GM18526 (cell line): ENCODE results near the gene PDE1C.

Source experiments
- POLR2A ChIP-seq: IDR thresholded peaks from 3 replicates; pipeline ENCODE4 v1.6.1; 2011; ENCODE audit not compliant: insufficient read length; ENCODE audit errors: extremely low read depth

Gene PDE1C

DNA sequence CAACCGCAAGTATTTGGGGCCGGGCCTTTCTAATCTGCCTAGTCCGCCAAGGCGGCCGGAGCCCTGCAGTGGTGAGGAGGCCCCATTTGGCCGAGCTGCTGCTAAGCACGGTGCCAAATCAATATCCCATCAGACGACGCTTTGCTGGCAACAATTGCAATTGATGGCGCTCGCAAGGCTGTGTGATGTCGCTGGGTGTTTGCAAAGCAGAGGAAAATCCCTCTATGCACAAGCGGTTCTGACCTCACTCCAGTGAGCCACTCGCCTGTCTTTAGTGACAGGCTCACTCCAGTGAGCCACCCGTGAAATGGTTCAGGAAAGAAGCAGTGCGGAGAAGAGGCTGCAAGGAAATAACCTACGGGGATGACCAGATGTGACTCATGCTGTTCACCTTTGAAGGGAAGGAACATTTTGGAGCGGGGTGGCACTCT, 18.3 kb upstream of the PDE1C start:
- TF ChIP-seq POLR2A: no peak

DNA sequence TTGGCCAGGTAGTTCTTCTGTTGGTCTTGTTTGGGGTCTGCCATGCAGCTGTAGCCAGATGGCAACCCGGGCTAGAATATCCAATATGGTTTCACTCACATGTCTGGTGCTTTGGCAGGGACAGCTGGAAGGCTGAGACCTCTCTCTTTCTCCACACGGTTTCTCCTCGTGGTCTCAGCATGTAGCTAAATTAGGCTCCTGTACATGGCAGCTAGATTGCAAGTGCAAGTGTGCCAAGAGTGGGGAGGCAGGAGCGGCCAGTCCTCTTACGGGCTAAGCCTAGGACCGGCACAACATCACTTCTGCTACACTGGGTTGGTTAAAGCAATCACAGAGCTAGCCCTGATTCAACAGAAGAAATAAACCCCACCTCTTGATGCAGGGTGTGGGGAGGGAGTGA, 9.3 kb upstream of the PDE1C start:
- no peak for TF ChIP-seq POLR2A

DNA sequence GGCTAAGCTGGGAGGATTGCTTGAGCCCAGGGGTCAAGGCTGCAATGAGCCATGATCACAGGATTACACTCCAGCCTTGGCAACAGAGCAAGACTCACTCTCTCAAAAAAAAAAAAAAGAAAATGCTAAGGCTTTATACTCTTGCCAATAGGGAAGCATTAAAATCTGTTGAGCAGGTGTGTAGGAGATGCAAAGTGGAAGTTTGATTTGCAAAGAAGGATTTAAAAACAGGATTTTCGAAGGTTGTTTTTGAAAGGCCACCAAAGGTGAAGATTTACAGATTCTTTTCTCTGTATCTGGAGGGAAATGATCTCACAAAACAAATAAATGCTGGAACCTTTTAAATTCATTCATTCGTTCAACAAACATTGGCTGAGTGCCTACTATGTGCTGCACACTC, 8.6 kb upstream of the PDE1C start:
- TF ChIP-seq POLR2A: no peak

- TF ChIP-seq POLR2A: no peak
Observed at GRCh38 chr7:32077806-32078205, 7.6 kb upstream of the PDE1C start.

DNA sequence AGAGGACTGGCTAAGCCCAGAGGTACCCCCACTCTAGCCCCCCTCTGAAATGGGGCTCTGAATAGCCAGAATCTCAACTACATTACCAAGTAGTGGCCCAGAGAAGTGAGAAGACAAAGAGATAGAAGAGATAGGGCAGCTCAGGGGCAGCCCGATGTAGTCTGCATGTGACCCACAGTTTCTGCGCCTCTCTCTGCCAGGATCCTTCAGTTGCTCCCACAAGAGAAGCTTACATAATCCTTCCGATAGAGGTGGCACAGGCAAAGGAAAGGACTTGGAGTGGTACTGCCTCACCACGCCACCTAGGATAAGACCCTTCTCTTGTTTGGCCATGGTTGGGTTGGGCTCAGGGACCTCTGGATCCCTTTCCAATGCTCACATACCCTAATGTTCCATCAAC, 5.4 kb upstream of the PDE1C start:
- no peak for TF ChIP-seq POLR2A

DNA sequence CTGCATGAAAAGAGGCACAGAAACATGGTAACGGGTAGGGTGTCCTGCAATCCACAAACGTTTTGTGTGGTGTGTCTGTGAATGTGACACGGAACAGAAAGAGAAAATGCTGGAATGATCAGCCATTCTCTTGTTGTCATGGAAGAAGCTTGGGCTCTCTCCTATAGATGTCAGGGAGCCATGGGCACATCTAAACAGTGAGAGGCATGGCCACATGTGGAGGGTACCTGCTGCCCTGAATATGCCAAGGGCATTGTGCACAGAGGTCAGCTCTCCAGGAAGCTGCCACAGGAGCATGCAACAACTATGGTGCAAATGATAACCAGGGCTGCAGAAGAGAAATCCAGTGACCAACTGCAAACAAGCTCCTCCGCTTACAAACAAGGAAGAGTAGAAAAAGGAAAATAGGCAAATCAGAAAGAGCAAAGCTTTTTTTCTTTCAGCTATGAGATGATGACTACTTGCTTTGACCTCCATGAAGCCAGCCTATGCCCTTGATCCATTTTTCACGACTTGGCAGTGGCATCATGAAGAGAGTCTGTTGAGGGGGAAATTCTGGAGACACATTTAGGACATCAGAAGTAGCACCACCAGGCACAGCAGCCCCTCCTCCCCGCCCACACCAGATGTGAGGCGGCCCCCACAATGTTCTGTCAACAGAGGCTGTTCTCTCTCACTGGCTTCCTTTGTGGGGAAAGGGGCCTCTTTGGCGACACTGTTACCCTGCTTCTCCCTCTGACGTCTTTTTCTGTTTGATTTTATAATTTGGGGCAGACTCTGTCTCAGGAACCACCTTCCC, 4.8 kb upstream of the PDE1C start:
- no peak for TF ChIP-seq POLR2A

DNA sequence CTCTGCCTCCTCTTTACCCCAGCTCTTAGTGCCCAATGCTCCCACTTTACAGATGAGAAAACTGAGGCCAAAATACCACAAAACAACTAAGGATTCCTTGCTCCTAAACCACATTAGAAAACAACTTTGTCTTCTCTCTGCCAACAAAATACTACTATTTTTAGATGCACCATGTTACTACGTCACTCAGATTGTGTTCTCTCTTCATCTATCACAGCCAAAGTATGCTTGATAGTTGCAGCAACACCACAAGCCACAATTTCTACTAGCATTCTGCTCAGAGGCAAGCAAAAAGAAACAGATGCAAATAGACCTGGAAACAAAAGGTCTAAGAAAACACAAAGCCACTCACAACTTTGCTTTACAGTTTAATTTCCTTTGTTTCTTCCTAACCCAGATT, 3.3 kb upstream of the PDE1C start:
- no peak for TF ChIP-seq POLR2A

- no peak for TF ChIP-seq POLR2A
Observed at GRCh38 chr7:32072397-32072796, 2.2 kb upstream of the PDE1C start.

- no peak for TF ChIP-seq POLR2A
Observed at GRCh38 chr7:32071466-32072091, 1.4 kb upstream of the PDE1C start.

DNA sequence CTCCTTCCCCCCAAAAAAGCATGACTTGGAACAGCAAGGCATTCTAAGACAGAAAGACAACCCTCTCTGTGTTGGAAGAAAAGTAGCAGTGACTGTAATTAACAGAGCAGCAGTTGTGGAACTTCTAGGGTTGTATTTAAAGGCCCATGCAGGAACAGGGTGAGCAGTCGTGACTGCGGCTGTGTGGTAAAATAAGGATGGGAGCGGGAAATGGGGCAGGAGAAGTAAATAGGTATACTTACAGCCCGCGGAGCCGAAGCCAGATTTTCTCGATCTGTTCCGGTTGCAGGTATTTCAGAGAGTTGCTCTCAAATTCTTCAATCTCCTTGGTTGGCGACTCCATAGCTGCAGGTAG, 179 bp downstream of the PDE1C start:
- no peak for TF ChIP-seq POLR2A

- TF ChIP-seq POLR2A: no peak
Observed at GRCh38 chr7:32069116-32069650, 1.0 kb downstream of the PDE1C start.

- no peak for TF ChIP-seq POLR2A
Observed at GRCh38 chr7:32068411-32069101, 1.7 kb downstream of the PDE1C start.

DNA sequence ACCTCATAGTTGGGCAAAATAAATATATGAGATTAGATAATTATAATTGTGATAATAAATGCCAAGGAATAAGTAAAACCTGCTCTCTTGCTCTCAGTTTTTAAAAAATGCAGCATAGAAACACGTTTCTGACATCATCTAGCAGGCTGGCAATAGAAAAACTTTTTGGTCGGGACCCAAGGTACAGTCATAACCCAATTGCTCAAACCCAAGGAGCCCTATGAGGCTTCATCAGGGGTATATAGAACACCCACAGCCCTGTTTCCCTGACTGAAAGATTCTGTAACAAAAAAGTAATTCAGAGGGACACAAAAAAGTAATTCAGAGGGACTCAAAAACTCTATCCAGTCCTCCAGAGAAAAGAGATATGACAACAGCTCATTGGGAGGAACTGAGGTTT, 3.8 kb downstream of the PDE1C start:
- TF ChIP-seq POLR2A: no peak

- no peak for TF ChIP-seq POLR2A
Observed at GRCh38 chr7:32063614-32064013, 6.6 kb downstream of the PDE1C start.

DNA sequence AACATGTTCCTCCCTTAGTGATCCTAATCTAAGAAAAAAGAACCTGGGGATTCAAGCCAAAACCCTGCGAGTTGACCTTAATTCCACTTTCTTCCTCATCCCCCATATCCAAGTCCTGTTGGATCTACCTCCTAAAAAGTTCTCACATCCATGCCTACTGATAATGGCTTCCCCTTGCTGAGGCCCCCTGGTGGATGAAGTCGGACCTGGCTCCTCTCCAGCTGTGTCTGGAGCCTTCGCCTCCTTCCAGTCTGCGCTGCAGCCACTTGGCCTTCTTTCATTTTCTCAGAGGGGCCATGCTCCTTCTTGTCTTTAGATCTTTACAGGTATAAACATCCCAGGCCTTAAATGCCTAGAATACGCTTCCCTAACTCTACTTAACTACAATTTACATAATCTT, 8.1 kb downstream of the PDE1C start:
- no peak for TF ChIP-seq POLR2A

DNA sequence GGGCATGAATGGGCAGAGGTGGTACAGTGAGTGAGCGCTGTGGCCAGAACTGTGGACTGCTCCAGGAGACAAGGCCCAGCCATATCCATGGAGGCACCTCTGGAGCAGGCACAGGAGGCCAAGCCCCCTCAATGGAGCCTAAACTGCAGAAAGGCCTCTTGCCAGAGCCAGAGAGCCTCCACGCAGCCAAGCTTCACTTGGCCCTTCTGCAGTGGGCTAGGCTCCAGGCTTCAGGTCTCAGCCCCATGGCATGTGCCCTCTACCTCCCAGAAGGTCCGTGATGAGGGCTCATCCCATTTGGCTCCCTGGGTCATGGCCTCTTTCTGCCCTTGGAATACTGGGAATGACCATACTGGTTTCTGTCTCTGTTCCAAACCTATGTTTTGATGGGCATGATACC, 8.9 kb downstream of the PDE1C start:
- TF ChIP-seq POLR2A: no peak

GRCh38 chr7:32059289-32060011, 10.8 kb downstream of the PDE1C start:
- no peak for TF ChIP-seq POLR2A
